HG03175 (cell line): ENCODE data around the gene BRAF.
"Not testable (repeated sequence)": the region's sequence is repeated elsewhere in the genome, so short reads cannot be mapped to it uniquely, and the experiment has no call there.

ENCODE experiments used
- ATAC-seq: cut with Tn5 transposase; IDR thresholded peaks from one replicate; pipeline ENCODE4 v1.9.1; 2021; ENCODE audit warnings: mild to moderate bottlenecking, moderate library complexity; ENCODE audit not compliant: unreplicated experiment

Gene BRAF

DNA sequence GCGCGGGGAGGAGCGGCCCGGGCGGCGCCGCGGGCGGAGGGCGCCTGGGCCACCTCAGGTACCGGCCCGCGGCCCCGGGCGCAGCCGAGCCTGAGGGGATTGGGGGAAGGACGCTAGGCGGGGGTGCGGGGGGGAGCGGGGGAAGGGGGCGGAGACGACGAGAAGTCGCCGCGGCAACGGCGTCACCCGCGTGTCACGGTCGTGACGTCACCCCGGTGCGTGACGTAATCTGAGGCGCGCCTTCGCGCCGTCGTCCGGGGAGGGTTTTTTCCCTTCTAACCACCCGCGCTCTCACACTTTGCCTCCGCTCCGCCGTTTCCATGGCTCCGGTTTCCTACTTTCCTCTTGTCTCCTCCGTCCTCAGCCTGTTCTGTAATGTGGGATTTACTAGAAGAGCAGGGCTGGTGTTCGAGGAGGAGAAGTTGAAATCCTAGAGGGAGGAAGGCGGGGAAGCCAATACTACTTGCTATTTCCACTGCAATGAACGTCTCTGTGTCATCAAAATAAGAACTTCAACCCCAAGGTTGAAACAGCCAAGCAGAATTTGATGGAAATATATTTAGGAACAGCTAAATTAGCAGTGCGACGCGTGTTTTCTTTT lies at the start of gene BRAF:
Gene BRAF (minus strand): TSS at position 109 of the 601 bp plus-strand sequence. CDS start 226 bp downstream, outside the sequence.
- ATAC-seq = peak; percentile 39

DNA sequence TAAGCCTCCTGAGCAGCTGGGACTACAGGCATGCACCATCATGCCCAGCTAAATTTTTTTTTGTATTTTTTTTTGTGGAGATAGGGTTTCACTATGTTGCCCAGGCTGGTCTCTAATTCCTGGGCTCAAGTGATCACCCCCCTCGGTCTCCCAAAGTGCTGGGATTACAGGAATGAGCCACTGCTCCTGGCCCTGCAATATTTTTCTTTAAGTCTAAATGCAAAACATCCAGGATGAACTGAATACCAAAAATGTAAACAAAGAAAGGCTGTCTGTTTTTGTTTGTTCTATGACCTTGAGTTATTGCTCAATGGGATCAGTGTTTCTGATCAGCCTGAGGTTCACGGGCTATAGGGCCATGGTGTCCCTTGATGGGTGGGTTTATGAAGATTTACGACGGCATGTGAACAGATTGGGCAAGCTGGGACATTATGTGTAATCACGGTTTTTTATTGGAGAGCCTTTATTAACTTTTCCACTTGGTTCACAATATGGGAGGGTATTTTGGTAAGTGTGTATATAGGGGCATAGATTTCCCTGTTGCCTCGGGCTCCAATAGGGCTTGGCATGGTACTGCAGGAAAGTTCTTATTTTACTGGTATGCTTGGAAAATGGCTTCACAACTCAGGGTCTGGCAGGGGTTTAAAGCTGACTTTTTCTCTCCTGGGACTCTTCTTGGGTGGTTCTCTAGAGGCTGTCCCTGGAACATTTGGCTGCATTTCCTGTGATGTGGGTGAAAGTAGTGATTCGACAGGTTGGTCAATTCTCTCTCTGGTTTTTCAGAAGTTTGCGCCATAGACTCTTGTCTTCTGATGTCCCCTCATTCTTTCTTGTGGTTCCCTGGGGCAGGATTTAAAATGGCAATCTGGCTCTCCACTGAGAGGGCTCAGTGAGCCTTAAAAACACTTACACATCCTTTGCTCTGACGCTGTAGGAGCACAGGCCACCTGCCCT lies 48.4 kb upstream of the BRAF start:
- ATAC-seq = no peak

DNA sequence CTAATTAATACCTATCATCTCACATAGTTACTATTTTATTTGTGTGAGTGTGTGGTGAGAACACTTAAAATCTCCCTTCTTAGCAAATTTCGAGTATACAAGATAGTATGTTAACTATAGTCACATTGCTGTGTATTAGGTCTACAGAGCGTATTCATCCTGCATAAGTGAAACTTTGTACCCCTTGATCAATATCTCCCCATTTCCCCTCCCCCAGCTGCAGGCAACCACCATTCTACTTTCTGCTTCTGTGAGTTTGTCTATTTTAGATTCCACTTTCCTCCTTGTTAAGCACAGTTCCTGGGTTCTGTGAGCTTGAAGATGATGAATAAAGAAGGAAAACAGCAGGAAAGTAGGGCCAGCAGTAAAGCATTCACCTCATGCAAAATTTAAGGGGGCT lies 47.6 kb upstream of the BRAF start:
- ATAC-seq = no peak

GRCh38 chr7:140967438-140967837 lies 42.7 kb upstream of the BRAF start:
- ATAC-seq = no peak

GRCh38 chr7:140966561-140967233 lies 42.0 kb upstream of the BRAF start:
- ATAC-seq = no peak

- ATAC-seq = no peak
Measured at GRCh38 chr7:140961117-140961516, 36.4 kb upstream of the BRAF start.

DNA sequence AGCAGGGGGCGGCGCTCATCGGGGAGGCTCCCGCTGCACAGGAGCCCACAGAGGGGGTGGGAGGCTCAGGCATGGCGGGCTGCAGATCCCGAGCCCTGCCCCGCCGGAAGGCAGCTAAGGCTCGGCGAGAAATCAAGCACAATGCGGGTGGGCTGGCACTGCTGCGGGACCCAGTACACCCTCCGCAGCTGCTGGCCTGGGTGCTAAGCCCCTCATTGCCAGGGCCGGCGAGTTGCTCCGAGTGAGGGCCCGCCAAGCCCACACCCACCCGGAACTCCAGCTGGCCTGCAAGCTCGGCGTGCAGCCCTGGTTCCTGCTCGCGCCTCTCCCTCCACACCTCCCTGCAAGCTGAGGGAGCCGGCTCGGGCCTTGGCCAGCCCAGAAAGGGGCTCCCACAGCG lies 32.3 kb upstream of the BRAF start:
- not testable (repeated sequence) for ATAC-seq

GRCh38 chr7:140945940-140946339 lies 21.2 kb upstream of the BRAF start:
- no peak for ATAC-seq

GRCh38 chr7:140942242-140942641 lies 17.5 kb upstream of the BRAF start:
- ATAC-seq = not testable (repeated sequence)

GRCh38 chr7:140940898-140941297 lies 16.2 kb upstream of the BRAF start:
- ATAC-seq = no peak

GRCh38 chr7:140937702-140938264 lies 13.1 kb upstream of the BRAF start:
- ATAC-seq = no peak

- no peak for ATAC-seq
Measured at GRCh38 chr7:140928491-140929309, 4.0 kb upstream of the BRAF start.

GRCh38 chr7:140927945-140928344 lies 3.2 kb upstream of the BRAF start:
- not testable (repeated sequence) for ATAC-seq

- ATAC-seq = no peak
Measured at GRCh38 chr7:140927351-140927750, 2.6 kb upstream of the BRAF start.

- ATAC-seq = no peak
Measured at GRCh38 chr7:140926021-140926817, 1.5 kb upstream of the BRAF start.

DNA sequence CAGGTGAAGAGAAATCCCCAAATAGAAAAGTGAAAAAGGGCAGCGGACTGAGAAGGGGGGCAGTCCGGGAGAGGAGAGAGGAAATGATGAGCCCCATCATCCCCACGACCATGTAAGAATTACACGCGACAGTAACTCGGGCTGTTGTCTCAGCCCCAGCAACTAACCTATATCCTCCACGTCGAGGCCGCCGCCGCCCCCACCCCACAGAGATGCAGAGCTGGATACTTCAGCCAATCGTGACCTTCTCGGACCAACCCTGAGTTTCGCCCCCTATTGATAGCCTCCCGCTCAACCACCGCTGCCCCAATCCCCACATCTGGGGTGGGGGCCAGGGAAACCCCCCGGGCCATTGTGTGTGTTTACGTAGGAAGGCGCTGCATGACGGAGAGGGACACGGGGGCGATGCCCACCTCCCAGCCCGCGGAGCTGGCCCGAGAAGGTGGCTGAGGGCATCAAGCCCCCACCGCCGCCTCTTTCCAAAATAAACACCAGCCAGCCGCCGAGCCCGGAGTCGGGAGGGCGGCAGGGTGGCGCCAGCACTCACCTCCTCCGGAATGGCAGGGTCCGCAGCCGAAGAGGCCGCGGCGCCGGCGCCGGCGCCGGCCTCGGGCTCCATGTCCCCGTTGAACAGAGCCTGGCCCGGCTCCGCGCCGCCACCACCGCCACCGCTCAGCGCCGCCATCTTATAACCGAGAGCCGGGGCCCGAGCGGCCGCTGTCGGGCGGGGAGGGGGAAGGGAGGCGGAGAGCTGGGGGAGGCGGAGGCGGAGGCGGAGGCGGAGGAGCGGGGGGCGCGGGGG lies 509 bp downstream of the BRAF start:
- ATAC-seq = peak; percentile 85

DNA sequence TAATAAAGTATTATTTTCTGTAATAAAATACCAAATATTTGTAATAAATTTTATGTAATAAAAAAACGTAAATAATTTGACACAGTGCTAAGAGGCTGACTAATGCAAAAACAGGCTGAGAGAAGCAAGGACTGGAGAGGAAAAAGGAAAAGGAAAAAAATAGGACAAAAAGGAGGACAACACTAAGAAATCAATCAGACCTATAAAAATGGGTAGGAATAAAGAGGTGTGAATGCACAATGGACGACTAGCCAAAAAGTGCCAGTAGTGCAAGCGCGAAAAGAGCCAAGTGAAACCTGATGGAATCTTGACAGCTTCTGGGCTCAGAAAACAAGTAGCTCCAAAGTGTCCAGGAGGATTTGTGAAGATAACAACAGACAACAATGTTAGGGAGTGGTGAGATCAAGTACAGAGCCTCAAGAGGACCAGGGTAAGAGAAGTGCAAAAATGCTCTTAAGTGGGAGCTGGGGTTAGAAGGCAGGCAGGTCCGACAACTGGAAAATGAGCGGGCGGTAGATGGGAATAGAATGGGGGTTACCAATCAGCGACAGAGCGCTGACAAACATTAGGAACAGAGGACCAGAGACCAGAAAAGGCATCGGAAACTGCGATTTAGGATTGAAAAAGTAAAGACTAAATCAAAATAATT lies 1.2 kb downstream of the BRAF start:
- ATAC-seq = peak; percentile 5

GRCh38 chr7:140922741-140923345 lies 1.9 kb downstream of the BRAF start:
- ATAC-seq = no peak
